ENCODE measurements around the gene LMO7.
A peak's percentile ranks its signal among the peaks of the same experiment; 100 is the strongest.
"Not testable (repeated sequence)": the region's sequence is repeated elsewhere in the genome, so short reads cannot be mapped to it uniquely, and the experiment has no call there.

Gene LMO7

GRCh38 chr13:75743072-75743471 lies 106.9 kb downstream of the LMO7 start:
- DNase-seq (ENCODE audit: low read depth in 2 of 2), result not testable (repeated sequence)

DNA sequence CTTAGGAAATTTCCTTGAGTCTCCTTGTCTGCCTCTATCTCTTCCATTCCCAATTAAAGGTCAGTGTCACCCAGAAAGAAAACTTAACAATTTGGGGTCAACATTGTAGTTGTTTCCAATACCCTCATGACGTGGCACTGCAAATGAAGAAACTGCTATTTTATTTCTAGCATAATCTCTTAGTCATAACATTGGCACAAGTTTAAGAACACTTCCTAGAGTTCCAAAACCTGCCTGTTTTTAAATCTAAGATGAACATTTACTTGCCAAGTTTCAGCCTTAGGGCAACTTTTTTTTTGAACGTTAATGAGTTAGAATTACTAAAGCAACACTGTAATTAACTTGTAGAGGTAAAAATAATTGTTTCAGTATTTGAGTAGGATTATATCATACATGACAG lies 108.0 kb downstream of the LMO7 start:
- DNase-seq (ENCODE audit: low read depth in 2 of 2), result no peak

- no peak for DNase-seq (ENCODE audit: low read depth in 2 of 2)
Observed at GRCh38 chr13:75745387-75745786, 109.3 kb downstream of the LMO7 start.

DNA sequence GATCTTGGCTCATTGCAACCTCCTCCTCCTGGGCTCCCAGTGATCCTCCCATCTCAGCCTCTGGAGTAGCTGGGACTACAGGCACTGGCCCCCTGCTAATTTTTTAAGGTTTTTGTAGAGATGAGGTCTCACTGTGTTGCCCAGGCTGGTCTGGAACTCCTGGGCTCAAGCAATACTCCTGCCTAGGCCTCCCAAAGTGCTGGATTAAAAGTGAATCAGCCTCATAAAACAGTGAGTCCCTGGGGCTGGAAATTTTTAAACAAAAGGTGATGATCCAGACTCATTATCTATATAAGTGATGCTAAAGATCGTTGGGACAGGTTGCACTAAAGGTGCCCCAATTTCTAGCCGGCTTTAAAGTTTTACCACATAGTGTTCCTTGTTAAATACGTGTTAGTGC lies 112.7 kb downstream of the LMO7 start:
- DNase-seq (ENCODE audit: low read depth in 2 of 2), result no peak

GRCh38 chr13:75749407-75749806 lies 113.3 kb downstream of the LMO7 start:
- no peak for DNase-seq (ENCODE audit: low read depth in 2 of 2)

GRCh38 chr13:75751350-75751749 lies 115.2 kb downstream of the LMO7 start:
- no peak for DNase-seq (ENCODE audit: low read depth in 2 of 2)

- no peak for DNase-seq (ENCODE audit: low read depth in 2 of 2)
Observed at GRCh38 chr13:75752826-75753225, 116.7 kb downstream of the LMO7 start.

- no peak for DNase-seq (ENCODE audit: low read depth in 2 of 2)
Observed at GRCh38 chr13:75754936-75755335, 118.8 kb downstream of the LMO7 start.

- DNase-seq (ENCODE audit: low read depth in 2 of 2), result no peak
Observed at GRCh38 chr13:75757336-75757735, 121.2 kb downstream of the LMO7 start.

DNA sequence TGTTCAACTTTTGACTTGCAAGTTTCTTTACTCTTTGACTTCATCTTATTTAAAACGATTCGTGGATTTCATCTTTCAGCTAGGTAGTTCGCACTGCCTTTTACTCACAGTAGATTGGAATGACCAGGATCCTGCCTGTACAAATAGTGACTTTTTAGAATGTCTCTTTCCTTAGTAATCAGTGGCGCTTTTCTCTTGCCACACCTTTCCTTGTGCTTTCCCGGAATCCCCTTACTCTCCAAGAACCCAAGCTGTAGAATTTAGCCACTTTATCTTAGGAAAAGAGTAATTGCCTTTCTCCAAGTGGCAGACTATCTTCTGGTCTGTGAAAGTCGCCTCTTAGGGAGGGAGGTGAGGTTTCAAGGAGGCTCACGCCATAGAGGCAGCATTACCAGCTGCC lies 123.4 kb downstream of the LMO7 start:
- DNase-seq (ENCODE audit: low read depth in 2 of 2), result no peak

DNA sequence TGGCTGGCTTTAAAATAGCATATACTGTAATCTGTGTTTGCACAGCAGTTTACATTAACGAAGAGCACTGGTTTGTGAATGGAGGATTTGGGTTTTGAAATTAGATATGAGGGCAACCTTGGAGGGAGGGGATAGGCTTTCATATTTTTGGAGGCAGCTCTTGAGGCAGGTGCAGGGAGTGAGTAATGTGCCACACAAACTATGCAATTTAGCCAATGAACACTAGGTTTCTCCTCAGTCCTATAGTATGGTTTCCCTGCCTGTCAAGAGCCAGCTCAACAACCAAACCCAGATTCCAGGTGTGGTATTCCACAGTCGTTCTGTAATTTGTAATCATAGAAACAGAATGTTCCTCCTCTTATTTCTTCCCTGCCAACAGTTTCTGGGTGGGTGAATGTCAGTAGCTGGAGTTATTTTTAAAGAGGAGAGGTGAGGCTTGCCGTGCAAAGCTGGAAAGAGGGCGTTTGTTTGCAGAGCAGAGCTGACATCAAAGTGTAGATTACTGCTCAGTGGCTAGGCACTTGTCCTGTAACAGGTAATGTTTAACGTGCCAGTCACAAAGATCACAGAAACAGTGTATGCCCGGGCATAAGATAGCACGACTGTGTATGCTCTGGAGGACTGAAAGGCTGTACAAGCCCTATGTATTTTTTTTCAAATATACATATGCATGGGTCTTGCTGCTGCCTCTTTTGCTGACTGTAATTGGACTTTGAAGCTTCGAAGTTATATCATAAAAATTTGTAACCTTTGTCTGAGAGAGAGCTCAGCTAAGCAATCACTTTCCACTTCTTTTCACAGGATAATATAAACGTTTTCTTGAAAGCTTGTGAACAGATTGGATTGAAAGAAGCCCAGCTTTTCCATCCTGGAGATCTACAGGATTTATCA lies 124.2 kb downstream of the LMO7 start:
- DNase-seq (ENCODE audit: low read depth in 2 of 2), result no peak

GRCh38 chr13:75761369-75761768 lies 125.2 kb downstream of the LMO7 start:
- DNase-seq (ENCODE audit: low read depth in 2 of 2), result no peak

- DNase-seq (ENCODE audit: low read depth in 2 of 2), result no peak
Observed at GRCh38 chr13:75762076-75762937, 126.2 kb downstream of the LMO7 start.

GRCh38 chr13:75762955-75763354 lies 126.8 kb downstream of the LMO7 start:
- DNase-seq (ENCODE audit: low read depth in 2 of 2), result no peak

DNA sequence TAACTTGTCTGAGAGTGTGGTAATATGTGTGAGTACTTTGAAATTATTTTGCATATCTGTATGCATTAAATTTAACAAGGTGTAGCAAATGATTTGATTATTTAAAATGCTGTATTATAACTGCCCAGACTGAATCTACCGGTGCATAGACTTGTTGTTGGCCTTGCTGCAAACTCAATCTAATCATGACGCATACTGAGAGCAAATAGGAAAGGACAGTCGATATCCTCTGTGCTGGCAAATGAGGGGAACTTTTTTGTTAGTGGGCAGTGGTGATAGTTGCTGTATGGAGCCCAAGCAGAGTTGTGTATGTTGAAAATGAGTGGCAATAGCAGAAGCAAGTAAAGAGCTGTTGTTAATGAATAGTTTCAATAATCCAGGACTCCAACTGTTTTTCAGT lies 127.4 kb downstream of the LMO7 start:
- no peak for DNase-seq (ENCODE audit: low read depth in 2 of 2)

- DNase-seq (ENCODE audit: low read depth in 2 of 2), result no peak
Observed at GRCh38 chr13:75764251-75764925, 128.3 kb downstream of the LMO7 start.

DNA sequence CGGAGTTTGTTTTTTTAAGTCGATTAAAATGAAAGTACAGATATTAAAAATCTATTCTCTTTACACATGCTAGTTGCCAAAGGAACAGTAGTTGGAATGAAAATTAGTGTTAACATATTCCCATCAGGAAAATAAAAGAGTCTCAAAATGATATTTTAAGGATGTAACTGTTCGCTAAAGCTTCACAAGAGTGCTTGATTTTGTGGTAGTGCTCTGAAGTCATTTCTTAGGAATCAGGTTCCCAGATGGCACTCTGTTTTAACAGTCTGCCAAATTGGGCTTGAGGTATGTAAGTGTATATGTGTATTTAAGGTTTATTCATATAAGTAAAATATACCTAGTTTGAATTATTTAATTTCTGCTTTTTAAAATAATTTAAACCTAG lies 128.8 kb downstream of the LMO7 start:
- no peak for DNase-seq (ENCODE audit: low read depth in 2 of 2)

- DNase-seq (ENCODE audit: low read depth in 2 of 2), result no peak
Observed at GRCh38 chr13:75766636-75767035, 130.5 kb downstream of the LMO7 start.

- DNase-seq (ENCODE audit: low read depth in 2 of 2), result peak; percentile 68 to 76
Observed at GRCh38 chr13:75769141-75769905, 133.2 kb downstream of the LMO7 start.

- DNase-seq (ENCODE audit: low read depth in 2 of 2), result no peak
Observed at GRCh38 chr13:75770164-75770563, 134.0 kb downstream of the LMO7 start.

DNA sequence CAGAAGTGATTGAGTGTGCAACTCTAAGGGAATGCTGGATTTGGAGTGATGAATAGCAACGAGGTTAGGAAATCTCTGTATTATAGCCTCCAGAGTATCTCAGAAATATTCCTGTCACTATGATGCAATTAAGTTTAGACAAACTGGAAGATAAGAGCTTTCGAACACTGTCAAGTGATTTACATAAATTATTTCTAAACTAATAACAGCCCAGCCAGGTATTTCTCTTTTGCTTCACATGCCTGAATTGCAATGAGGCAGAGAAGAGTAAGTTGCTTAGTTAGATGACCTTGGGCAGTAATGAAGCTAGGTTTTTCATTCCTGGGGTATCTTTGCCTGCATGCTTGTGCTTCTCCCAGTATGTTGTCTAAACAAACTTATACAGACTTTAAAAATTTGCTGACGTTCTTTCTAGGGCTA lies 134.5 kb downstream of the LMO7 start:
- peak in 1 of 2 experiments; percentile 19 for DNase-seq (ENCODE audit: low read depth in 2 of 2)
